ENCODE measurements around the gene TPD52L3. TPM values are rescaled to one million over a fixed set of nuclear protein-coding genes. Genes with fewer than 3 reads are reported as not detected.

Gene TPD52L3
- total RNA-seq = under 0.01 TPM in 1 of 2 replicates, not detected in the other

DNA sequence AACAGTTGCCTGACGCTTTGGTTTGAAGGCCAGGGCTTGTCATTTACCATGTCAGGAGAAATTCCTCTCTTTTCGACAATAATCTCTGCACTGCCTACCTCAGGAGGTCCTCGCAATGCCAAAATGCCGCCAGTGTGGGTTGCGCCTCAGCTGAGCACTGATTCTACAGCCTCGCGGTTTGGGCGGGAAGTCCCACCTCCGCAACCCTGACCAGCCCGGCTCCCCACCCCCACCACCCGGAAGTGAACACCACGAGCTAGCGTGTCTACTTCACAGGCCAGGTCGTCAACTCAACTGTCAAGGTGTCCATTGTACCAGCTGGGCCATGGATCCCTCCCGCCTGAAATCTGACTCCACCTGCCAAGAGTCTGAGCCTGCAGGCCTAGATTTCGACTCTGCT lies at the start of gene TPD52L3:
TSS of gene TPD52L3 (plus strand) at position 273 of the 400 bp plus-strand sequence. CDS start 221 bp downstream, outside the sequence.

Other genes starting within 250 kb of the TPD52L3 start
- 189 and 383 TPM in 2 replicates for gene IL33, start 112.6 kb upstream of the TPD52L3 start, total RNA-seq
- gene UHRF2, start 84.8 kb downstream of the TPD52L3 start, total RNA-seq = 95.0 and 124 TPM in 2 replicates